Ovary (tissue), 9 donors: Measurements from ENCODE around the gene C10orf88. TPM values are rescaled to one million over a fixed set of nuclear protein-coding genes. Genes with fewer than 3 reads are reported as not detected.

Source experiments
- DNase-seq, 5 donors: peaks; one replicate each; pipeline ENCODE4 v3.0.0-alpha.2; 2019 to 2020
- H3K27ac ChIP-seq, 2 donors: fragments of 200-600 bp; one replicate each; pipeline versions ENCODE4 v1.5.1 to v1.8.0; 2019 to 2022
- H3K27me3 ChIP-seq: fragments of 200-600 bp; one replicate; pipeline ENCODE4 v1.8.0; 2022
- H3K36me3 ChIP-seq: fragments of 200-600 bp; sonication (generic); one replicate; pipeline ENCODE4 v1.5.1; 2019
- H3K4me1 ChIP-seq: one replicate; pipeline ENCODE4 v1.8.1; 2013; ENCODE audit warnings: mild to moderate bottlenecking, moderate library complexity; ENCODE audit not compliant: insufficient read depth
- H3K4me3 ChIP-seq: fragments of 200-600 bp; sonication (generic); one replicate; pipeline ENCODE4 v1.5.1; 2017
- H3K9me3 ChIP-seq, 2 donors: fragments of 200-600 bp in 1 of 2; sonication (generic) in 1 of 2; one replicate each; pipeline versions ENCODE4 v1.5.1 to v1.8.1; 2013 to 2019; ENCODE audit warnings: mild to moderate bottlenecking in 1 of 2, moderate library complexity in 1 of 2
- EP300 ChIP-seq: sonication (generic); formaldehyde crosslinking; IDR thresholded peaks from one replicate; pipeline ENCODE4 v1.6.1; 2017; ENCODE audit warnings: antibody characterized with exemption
- POLR2A ChIP-seq: fragments of 450-650 bp; IDR thresholded peaks from one replicate; pipeline ENCODE4 v1.6.1; 2017; ENCODE audit warnings: antibody characterized with exemption, mild to moderate bottlenecking, moderate library complexity
- WGBS, 3 donors: extraction: QIAGEN DNeasy Blood & Tissue Kit in 1 of 3; methylation state at CpG; one replicate each; pipeline versions ENCODE4 v1.1.5 to v1.1.7; 2013 to 2017; 5-methylcytosine and 5-hydroxymethylcytosine counted together
- intact Hi-C, 4 donors: fragments of 100-400 bp; cut with DNase I; formaldehyde crosslinking; loops; one replicate each; pipeline versions ENCODE4 v1.11.0 to v1.15.1; 2022 to 2023
- polyA plus RNA-seq, 2 donors: library from polyadenylated mRNA; stranded (reverse); fragments of 200-250 nt in 1 of 2; fragments of 350-450 nt in 1 of 2; fragmentation: Illumina TruSeq in 1 of 2; extraction: RNeasy Lipid Tissue Mini Kit (QIAGEN cat#74804) in 1 of 2; gene quantifications; one replicate each; pipeline ENCODE4 v1.2.3, GENCODE V29; 2013 to 2014
- total RNA-seq, 7 donors: library from RNA; depleted of rRNA in 2 of 7; stranded (reverse); fragments of >200 nt in 2 of 7; fragmentation: NEBNext Ultra II Directional in 3 of 7; extraction: Animal tissue kit (Norgen Biotek cat#: 25700) in 3 of 7; gene quantifications; one replicate each; pipeline versions ENCODE4 v1.1.0 to v1.2.4, GENCODE V29; 2016 to 2023
- TF ChIP-seq, protein P1 (sequence below), 3 donors: fragments of 450-650 bp in 2 of 3; fragments of 200-600 bp in 1 of 3; IDR thresholded peaks; one replicate each; pipeline versions ENCODE4 v1.5.1 to v1.8.0; 2016 to 2022; ENCODE audit warnings: antibody characterized with exemption in 3 of 3, mild to moderate bottlenecking in 1 of 3
- donor health status: DM: no; HTN: no; CAD: no; lungs with moderate emphysema.
- donor health status: DM: no; HTN: no; CAD: no.
- donor health status: Bipolar disorder and iron deficiency.
- donor health status: DM: yes; HTN: yes; CAD: no.
- donor health status: DM: no; HTN: no; CAD: no.
- donor health status: DM: yes; HTN: yes; CAD: no.

Gene C10orf88
- total and polyA plus RNA-seq, 9 donors = 3.0 to 9.7 (median 7.2) TPM

DNA sequence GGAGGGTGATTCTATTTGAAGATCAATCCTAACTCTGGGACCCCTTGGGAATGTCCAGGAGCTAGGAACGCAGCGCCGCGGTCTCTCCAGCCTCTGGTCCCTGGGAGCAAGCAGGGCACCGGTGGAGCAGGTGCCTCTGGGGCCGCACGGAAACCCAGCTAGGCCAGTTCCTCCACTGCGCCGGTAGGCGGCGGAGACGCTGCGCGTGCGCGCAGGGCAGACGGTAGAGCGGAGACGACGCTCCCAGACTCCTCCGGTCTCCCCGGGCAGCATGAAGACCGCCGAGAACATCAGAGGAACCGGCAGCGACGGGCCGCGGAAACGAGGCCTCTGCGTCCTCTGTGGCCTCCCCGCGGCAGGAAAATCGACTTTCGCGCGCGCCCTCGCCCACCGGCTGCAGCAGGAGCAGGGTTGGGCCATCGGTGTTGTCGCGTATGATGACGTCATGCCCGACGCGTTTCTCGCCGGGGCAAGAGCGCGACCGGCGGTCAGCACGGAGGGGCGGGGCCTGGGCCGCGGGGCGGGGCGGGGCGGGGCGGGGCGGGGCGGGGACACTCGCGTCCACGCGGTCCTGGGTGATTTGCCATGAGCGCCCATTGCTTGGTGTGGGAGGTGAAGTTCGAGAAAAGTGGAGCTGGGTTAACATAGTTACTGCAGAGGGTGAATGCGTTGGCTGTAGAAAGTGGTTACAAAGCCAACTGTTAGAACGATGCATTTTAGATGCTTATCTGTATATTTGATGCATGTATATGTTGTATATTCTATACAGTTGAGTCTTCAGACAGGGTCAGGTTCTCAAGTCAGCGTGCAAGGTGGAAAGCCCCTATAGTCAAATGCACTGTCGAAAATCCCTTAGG, 26.4 kb upstream of the C10orf88 start, which contains the start of gene PSTK:
Gene PSTK, plus strand, starts transcription at position 193 of the 857 bp plus-strand sequence. Its CDS starts 79 bp downstream, at position 272.
- H3K4me1 ChIP-seq = no peaks in the 10 kb centered on the region
- H3K9me3 ChIP-seq = no peaks in the 10 kb centered on the region
- DNase-seq = peak; percentile 90 to 96 (median 93)
- no peaks in the 10 kb centered on the region for H3K27me3 ChIP-seq
- TF ChIP-seq EP300 (no peak), POLR2A (peak; percentile 51)
- TF ChIP-seq, protein P1, sequence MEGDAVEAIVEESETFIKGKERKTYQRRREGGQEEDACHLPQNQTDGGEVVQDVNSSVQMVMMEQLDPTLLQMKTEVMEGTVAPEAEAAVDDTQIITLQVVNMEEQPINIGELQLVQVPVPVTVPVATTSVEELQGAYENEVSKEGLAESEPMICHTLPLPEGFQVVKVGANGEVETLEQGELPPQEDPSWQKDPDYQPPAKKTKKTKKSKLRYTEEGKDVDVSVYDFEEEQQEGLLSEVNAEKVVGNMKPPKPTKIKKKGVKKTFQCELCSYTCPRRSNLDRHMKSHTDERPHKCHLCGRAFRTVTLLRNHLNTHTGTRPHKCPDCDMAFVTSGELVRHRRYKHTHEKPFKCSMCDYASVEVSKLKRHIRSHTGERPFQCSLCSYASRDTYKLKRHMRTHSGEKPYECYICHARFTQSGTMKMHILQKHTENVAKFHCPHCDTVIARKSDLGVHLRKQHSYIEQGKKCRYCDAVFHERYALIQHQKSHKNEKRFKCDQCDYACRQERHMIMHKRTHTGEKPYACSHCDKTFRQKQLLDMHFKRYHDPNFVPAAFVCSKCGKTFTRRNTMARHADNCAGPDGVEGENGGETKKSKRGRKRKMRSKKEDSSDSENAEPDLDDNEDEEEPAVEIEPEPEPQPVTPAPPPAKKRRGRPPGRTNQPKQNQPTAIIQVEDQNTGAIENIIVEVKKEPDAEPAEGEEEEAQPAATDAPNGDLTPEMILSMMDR (IDR thresholded peaks at IDR 0.05) = peak; percentile 84 to 99 (median 98)
- H3K36me3 ChIP-seq = no peaks in the 10 kb centered on the region
- H3K27ac ChIP-seq = peak within 1 kb of the TSS; percentile 90 to 96
- WGBS, 3 donors = 0 to 2% (median 1%) methylated on average over 46 to 73 of the region's 73 CpGs
- peak within 1 kb of the TSS; percentile 72 for H3K4me3 ChIP-seq
- intact Hi-C loops = no loop called here

DNA sequence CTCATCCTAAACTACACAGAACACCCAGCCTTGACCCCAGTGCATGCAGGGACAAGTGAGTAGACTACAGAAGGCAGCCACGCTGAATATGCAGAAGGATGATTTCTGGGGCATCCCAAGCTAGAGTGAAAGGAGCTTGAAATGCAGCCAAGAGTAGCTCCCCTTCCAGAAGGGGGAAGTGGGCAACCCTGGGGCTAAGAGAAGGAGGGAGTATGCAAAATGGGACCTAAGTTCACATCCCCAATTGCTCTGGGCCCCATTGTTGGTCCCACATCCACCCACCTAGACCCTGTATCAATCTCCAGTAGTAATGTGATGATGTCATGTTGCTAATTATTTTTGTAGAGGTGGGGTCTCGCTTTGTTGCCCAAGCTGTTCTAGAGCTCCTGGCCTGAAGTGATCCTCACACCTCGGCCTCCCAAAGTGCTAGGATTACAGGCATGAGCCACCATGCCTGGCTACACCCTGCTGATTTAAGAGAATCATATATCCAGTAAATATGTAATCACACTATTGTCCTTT, 20.6 kb upstream of the C10orf88 start:
- no peak overlapping the region for H3K4me3 ChIP-seq
- no peak for DNase-seq
- H3K27me3 ChIP-seq = no peaks in the 10 kb centered on the region
- no peaks in the 10 kb centered on the region for H3K36me3 ChIP-seq
- intact Hi-C loops = no loop called here
- H3K4me1 ChIP-seq = no peaks in the 10 kb centered on the region
- H3K27ac ChIP-seq = no peak overlapping the region
- no peaks in the 10 kb centered on the region for H3K9me3 ChIP-seq
- WGBS, 3 donors = 69 to 81% (median 79%) methylated on average over 3 of the region's 3 CpGs
- TF ChIP-seq, protein P1 (IDR thresholded peaks at IDR 0.05) = no peak
- TF ChIP-seq POLR2A (no peak), EP300 (no peak)

DNA sequence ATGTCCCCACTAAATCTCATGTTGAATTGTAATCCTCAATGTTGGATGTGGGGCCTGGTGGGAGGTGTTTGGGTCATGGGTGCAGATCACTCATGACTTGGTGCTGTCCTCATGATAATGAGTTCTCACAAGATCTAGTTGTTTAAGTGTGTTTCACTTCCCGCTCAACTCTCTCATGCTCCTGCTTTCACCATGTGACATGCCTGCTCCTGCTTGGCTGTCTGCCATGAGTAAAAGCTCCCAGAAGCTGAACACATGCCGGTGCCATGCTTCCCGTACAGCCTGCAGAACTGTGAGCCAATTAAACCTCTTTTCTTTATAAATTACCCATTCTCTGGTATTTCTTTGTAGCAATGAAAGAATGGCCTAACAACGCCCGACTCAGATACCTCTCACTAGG, 20.0 kb upstream of the C10orf88 start:
- WGBS, 3 donors = 65 to 68% (median 66%) methylated on average over 5 of the region's 5 CpGs
- no peaks in the 10 kb centered on the region for H3K27me3 ChIP-seq
- no peak for DNase-seq
- intact Hi-C loops = no loop called here
- TF ChIP-seq EP300 = no peak
- TF ChIP-seq, protein P1 (IDR thresholded peaks at IDR 0.05) = no peak
- no peak for TF ChIP-seq POLR2A
- H3K27ac ChIP-seq = no peak overlapping the region
- H3K4me3 ChIP-seq = no peak overlapping the region
- H3K4me1 ChIP-seq = no peaks in the 10 kb centered on the region
- no peaks in the 10 kb centered on the region for H3K36me3 ChIP-seq
- no peaks in the 10 kb centered on the region for H3K9me3 ChIP-seq

- 78 to 87% (median 86%) methylated on average over 3 of the region's 3 CpGs for WGBS, 3 donors
- Histone ChIP-seq H3K4me1 (no peaks in the 10 kb centered on the region), H3K27me3 (no peaks in the 10 kb centered on the region), H3K4me3 (no peak overlapping the region), H3K36me3 (no peaks in the 10 kb centered on the region), H3K9me3 (no peaks in the 10 kb centered on the region), H3K27ac (no peak overlapping the region)
- TF ChIP-seq, protein P1 (IDR thresholded peaks at IDR 0.05) = no peak
- no peak for TF ChIP-seq EP300
- no peak for TF ChIP-seq POLR2A
- intact Hi-C loops = no loop called here
- DNase-seq = no peak
Measured at GRCh38 chr10:122968698-122969097, 14.7 kb upstream of the C10orf88 start.
